Measurements from ENCODE around the gene MAGI1. TPM values are rescaled to one million over a fixed set of nuclear protein-coding genes. Genes with fewer than 3 reads are reported as not detected.

MAGI1 gene
- total RNA-seq, 1 donor from 2014 or later = 5.0 TPM

DNA sequence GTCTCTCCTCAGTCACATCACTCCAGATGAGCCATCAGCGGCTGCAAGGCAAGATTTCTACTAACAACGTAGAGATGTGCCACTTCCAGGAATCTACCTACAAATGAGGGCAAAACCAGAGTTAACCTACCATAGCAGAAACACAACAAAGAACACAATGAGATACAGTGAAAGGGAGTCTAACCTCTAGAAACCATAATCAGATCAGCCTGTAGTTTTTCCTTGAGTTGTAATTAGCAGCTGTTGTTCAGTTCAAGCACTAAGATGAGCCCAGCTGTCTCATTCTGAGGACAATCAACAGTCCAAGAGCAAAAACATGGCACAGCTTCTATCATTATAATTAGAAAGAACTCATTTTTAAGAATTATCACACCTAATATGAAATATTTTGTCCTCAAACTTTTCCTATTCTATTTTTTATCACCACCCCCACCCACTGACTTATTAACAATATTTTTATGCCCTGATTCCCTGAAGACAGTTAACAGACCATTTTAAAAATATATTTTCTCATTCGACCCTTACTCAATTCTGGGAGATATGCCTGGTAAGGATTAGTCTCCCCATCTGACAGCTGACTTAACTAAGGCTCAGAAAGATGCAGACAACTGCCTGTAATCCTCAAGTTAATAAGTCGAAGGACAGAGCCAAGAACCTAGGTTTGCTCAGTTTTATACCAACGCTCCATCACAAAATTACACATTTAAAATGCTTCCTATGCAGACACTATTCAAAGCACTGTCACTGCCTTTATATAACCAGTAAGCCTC is 50.1 kb downstream of the MAGI1 start:
- TF ChIP-seq, protein P1, sequence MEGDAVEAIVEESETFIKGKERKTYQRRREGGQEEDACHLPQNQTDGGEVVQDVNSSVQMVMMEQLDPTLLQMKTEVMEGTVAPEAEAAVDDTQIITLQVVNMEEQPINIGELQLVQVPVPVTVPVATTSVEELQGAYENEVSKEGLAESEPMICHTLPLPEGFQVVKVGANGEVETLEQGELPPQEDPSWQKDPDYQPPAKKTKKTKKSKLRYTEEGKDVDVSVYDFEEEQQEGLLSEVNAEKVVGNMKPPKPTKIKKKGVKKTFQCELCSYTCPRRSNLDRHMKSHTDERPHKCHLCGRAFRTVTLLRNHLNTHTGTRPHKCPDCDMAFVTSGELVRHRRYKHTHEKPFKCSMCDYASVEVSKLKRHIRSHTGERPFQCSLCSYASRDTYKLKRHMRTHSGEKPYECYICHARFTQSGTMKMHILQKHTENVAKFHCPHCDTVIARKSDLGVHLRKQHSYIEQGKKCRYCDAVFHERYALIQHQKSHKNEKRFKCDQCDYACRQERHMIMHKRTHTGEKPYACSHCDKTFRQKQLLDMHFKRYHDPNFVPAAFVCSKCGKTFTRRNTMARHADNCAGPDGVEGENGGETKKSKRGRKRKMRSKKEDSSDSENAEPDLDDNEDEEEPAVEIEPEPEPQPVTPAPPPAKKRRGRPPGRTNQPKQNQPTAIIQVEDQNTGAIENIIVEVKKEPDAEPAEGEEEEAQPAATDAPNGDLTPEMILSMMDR (IDR thresholded peaks at IDR 0.05; ENCODE audit: insufficient read depth, low read length, severe bottlenecking) = no peak
- FAIRE-seq = no peak
- DNase-seq (ENCODE audit: low read depth) = no peak
- no peaks in the 10 kb centered on the region for H3K27me3 ChIP-seq (ENCODE audit: control insufficient read depth, insufficient read depth, low read length)
- H3K36me3 ChIP-seq (ENCODE audit: control insufficient read depth, insufficient read depth, low read length) = no peaks in the 10 kb centered on the region
- H3K4me3 ChIP-seq (ENCODE audit: low read depth, low read length) = no peak overlapping the region

- DNase-seq (ENCODE audit: low read depth) = no peak
- FAIRE-seq = no peak
- H3K4me3 ChIP-seq (ENCODE audit: low read depth, low read length) = no peak overlapping the region
- TF ChIP-seq, protein P1 (IDR thresholded peaks at IDR 0.05; ENCODE audit: insufficient read depth, low read length, severe bottlenecking) = no peak
- H3K36me3 ChIP-seq (ENCODE audit: control insufficient read depth, insufficient read depth, low read length) = no peaks in the 10 kb centered on the region
- H3K27me3 ChIP-seq (ENCODE audit: control insufficient read depth, insufficient read depth, low read length) = no peaks in the 10 kb centered on the region
These were observed 52.4 kb downstream of the MAGI1 start for GRCh38 chr3:65986285-65986684.

- no peaks in the 10 kb centered on the region for H3K27me3 ChIP-seq (ENCODE audit: control insufficient read depth, insufficient read depth, low read length)
- no peak for FAIRE-seq
- TF ChIP-seq, protein P1 (IDR thresholded peaks at IDR 0.05; ENCODE audit: insufficient read depth, low read length, severe bottlenecking) = no peak
- no peaks in the 10 kb centered on the region for H3K36me3 ChIP-seq (ENCODE audit: control insufficient read depth, insufficient read depth, low read length)
- DNase-seq (ENCODE audit: low read depth) = no peak
- H3K4me3 ChIP-seq (ENCODE audit: low read depth, low read length) = no peak overlapping the region
These were observed 53.7 kb downstream of the MAGI1 start for GRCh38 chr3:65984975-65985374.

- TF ChIP-seq, protein P1 (IDR thresholded peaks at IDR 0.05; ENCODE audit: insufficient read depth, low read length, severe bottlenecking) = no peak
- FAIRE-seq (no peak), DNase-seq (ENCODE audit: low read depth) (no peak)
- no peaks in the 10 kb centered on the region for H3K36me3 ChIP-seq (ENCODE audit: control insufficient read depth, insufficient read depth, low read length)
- no peaks in the 10 kb centered on the region for H3K27me3 ChIP-seq (ENCODE audit: control insufficient read depth, insufficient read depth, low read length)
- H3K4me3 ChIP-seq (ENCODE audit: low read depth, low read length) = no peak overlapping the region
These were observed 55.6 kb downstream of the MAGI1 start for GRCh38 chr3:65983100-65983499.

DNA sequence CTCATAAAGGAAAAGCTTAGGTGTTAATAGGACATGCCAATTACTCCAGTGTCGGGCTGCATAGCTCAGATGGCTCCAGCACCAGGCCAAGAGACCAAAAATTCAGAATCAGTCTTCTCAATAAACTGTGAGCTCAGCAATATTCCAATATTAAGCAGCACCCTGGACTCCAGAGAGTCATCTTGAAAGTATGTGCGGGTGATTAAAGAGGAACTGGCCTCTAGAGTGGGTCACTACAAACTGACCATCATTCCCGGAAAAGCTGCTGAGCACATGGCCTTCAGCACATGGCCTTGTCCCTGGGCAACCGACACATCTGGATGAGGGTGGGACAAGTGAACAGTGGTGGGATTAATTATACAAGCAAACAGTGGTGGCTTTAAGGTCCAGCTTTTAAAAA is 59.0 kb downstream of the MAGI1 start:
- TF ChIP-seq, protein P1 (IDR thresholded peaks at IDR 0.05; ENCODE audit: insufficient read depth, low read length, severe bottlenecking) = no peak
- Histone ChIP-seq H3K4me3 (ENCODE audit: low read depth, low read length) (no peak overlapping the region), H3K36me3 (ENCODE audit: control insufficient read depth, insufficient read depth, low read length) (no peaks in the 10 kb centered on the region), H3K27me3 (ENCODE audit: control insufficient read depth, insufficient read depth, low read length) (no peaks in the 10 kb centered on the region)
- no peak for FAIRE-seq
- DNase-seq (ENCODE audit: low read depth) = no peak

GRCh38 chr3:65979162-65979561 is 59.6 kb downstream of the MAGI1 start:
- TF ChIP-seq, protein P1 (IDR thresholded peaks at IDR 0.05; ENCODE audit: insufficient read depth, low read length, severe bottlenecking) = no peak
- DNase-seq (ENCODE audit: low read depth) (peak; percentile 32), FAIRE-seq (peak; percentile 23)
- Histone ChIP-seq H3K36me3 (ENCODE audit: control insufficient read depth, insufficient read depth, low read length) (no peaks in the 10 kb centered on the region), H3K27me3 (ENCODE audit: control insufficient read depth, insufficient read depth, low read length) (no peaks in the 10 kb centered on the region), H3K4me3 (ENCODE audit: low read depth, low read length) (no peak overlapping the region)

All from bronchial epithelial cell (primary cell).